HG02943 (cell line): ENCODE measurements around the gene STRADB.
"Not testable (repeated sequence)": the region's sequence is repeated elsewhere in the genome, so short reads cannot be mapped to it uniquely, and the experiment has no call there.

Experiments used
- ATAC-seq: cut with Tn5 transposase; IDR thresholded peaks from one replicate; pipeline ENCODE4 v1.9.1; 2021; ENCODE audit warnings: mild to moderate bottlenecking, low read depth, moderate library complexity; ENCODE audit not compliant: unreplicated experiment

The STRADB gene

DNA sequence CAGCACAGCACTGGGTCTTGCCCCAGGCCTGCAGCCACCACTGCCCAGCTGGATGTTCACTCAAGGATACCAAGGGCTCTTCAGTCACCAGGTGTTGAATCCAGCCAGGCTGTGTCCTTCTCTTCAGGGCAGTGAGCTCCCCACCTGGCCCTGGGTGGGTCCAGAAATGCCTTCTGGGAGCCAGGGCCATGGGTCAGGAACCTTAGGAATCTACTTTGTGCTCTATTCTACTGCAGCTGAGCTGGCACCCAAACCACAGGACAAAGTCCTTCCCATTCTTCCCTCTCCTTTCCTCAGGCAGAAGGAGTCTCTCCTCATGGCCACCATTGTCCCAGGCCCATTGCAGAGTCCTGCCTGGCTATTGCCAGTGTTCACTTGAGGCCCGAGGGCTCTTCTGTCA lies 13.0 kb downstream of the STRADB start:
- ATAC-seq, result no peak

- ATAC-seq, result no peak
Observed at GRCh38 chr2:201465524-201465971, 14.0 kb downstream of the STRADB start.

DNA sequence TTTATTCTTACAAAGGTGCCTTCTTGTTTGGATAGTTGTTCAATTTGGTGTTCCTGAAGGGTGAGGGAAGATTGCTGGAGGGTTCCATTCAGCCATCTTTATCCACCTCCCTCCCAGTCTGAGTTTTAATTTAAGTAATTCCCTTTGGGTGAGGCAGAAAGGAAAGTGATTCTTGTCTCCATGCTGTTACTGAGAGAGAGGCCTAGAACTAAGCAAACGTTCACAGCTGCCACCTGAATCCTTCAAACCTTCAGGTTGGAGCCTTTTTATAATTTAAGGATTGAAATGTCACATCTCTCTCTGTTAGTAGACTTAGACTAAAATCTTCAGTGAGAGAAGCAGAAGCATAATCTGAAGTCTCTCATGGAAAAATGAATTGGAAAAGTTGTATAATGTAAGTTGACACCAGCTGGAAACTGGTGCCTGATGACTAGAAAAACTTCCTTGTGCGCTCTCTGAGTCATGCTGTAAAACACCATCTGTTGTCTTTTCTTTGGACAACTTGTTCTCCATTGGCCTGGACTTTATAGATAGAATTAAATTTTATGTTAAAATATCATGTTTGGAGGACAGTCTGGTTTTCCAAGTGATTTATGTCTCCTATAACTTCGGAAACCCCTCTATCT lies 14.6 kb downstream of the STRADB start:
- ATAC-seq, result no peak

DNA sequence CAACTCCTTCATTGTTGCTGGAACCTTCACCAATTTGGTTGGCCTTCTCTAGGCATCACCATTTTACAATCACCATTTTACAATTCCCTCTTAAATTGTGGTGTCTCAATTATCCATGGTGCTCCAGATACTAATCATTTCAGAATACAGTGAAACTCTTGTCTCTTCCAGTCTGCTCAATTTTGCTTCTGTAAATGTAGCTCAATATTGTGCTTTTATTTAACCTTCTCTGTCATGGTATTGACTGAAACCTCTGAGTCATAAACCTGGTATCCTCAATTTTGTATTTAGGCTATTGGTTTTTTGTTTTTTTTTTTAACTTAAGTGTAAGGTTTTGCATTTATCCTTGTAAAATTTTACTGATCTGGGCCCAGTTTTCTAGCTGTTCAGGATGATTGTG lies 16.1 kb downstream of the STRADB start:
- no peak for ATAC-seq

DNA sequence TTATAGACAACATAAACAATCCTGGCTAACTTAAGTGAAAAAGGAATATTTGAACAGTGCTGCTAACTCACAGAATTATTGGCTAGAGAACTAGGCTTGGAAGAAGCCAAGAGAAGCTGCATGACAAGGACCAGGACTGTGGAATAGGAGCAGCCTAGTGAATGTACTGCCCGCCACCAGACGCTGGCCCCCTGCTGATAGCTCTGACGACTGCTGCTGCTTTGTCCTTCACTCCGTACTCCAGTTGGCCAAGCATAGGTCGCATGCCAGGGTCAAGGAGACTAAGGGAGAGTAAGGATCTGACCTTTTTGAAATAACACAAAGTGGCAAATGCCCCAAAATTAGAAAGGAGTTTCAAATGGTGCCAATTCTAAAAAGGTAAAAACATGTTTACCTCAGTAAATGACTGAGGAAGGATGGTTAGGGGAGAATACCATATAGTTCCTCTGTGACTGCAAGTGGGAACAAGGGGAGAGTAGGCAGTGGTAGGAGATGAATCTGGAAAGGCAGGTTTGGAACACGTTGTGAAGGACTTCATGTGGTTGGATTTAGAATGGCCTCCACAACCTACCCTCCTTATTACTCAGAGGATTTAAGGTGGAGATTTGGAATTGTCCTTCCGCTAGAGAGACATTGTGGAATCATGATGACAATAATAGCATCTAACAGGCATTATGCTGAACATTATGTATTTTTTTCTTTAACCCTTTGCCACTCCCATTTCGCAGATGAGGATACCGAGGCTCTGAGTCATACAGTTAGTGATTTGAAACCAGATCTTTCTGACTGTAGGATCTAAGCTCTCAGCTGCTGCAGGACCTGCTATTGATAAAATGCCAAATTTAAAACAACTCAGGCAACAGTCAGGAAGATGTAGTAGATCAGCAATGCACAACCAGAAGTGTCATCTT lies 19.5 kb downstream of the STRADB start:
- ATAC-seq, result no peak

DNA sequence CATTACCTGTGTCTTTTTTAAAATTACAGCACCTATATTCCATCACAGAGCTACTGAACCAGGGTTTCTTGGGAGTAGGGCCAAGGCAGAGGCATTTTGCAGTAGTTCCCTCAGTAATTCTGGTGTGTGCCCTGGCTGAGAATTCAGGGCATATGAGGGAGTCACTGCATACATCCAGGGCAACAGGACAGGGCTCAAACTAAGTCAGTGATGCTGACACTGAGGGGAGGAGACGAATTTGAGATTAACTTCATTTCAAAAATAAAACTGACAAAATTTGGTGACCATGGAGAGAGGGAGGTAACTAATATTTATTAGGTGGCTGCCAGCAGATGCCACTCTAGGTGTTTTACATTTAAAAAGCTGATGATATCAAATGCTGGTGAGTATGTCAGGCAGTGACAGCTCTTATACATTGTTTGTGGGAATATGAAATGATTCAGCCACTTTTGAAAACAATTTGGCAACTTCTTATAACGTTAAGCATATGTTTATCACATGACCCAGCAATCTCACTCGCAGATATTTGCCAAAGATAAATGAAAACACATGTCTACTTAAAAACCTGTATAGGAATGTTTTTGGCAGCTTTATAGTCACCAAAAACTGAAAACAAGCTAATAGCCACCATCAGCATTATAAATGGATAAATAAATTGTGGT lies 20.3 kb downstream of the STRADB start:
- no peak for ATAC-seq

DNA sequence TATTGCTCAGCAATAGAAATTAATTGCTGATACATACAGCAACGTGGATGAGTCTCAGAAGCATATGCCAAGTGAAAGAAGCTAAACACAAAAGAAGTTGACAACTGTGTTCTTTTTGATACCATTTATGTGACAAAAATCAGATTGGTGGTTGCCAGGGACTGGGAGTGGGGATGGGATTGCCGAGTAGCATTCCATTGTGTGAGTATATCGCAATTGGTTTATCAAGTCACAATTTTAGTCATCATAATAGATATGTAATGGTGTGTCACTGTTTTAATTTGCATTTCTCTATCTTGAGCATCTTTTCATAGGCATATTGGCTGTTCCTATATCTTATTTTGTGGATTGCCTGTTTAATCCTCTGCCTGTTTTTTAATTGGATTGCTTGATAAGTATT lies 20.9 kb downstream of the STRADB start:
- no peak for ATAC-seq

DNA sequence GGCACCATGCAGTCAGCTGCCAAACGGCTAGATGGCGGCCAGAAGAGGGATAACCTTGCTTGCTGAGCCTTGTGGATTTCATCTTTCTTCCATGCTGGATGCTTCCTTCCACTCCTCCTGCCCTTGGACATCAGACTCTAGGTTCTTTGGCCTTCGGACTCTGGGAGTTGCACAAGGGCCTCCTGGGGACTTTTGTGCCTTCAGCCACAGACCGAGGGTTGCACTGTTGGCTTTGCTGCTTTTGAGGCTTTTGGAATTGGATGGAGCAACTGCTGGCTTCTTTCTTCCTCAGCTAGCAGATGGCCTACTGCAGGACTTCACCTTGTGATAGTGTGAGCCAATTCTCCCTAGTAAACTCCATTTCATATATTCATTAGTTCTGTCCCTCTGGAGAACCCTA lies 31.0 kb downstream of the STRADB start:
- ATAC-seq, result no peak

GRCh38 chr2:201483342-201483741 lies 31.8 kb downstream of the STRADB start:
- ATAC-seq, result no peak

DNA sequence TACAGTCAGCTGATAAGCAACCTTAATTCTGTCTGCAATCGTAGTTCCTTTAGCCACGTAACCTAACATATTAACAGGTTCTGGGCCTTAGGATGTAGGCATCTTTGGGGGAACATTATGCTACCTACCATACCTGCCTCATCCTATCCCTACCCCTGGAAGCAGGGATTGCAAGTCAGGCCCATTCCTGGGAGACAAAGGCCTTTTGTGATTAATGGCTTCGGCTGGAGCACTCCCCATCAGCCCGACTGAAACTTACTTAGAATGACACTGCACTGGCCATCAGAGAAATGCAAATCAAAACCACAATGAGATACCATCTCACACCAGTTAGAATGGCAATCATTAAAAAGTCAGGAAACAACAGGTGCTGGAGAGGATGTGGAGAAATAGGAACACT lies 32.2 kb downstream of the STRADB start:
- not testable (repeated sequence) for ATAC-seq

DNA sequence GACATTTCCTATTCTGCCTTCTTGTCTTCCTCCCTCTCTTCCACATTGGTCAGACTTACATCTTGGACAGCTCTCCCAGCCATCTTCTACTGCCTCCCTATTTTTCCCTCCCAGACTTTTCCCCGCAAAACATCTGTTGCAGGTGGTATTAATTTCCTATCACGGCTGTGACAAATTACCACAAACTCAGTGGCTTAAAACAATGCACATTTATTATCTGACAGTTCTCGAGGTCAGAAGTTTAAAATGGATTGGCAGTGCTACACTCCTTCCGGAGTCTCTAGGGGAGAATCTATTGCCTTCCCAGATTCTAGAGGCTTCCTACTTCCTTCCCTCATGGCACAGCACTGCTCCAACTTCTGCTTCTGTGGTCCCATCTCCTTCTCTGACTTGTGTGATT lies 33.3 kb downstream of the STRADB start:
- no peak for ATAC-seq

- ATAC-seq, result no peak
Observed at GRCh38 chr2:201490291-201490690, 38.8 kb downstream of the STRADB start.

DNA sequence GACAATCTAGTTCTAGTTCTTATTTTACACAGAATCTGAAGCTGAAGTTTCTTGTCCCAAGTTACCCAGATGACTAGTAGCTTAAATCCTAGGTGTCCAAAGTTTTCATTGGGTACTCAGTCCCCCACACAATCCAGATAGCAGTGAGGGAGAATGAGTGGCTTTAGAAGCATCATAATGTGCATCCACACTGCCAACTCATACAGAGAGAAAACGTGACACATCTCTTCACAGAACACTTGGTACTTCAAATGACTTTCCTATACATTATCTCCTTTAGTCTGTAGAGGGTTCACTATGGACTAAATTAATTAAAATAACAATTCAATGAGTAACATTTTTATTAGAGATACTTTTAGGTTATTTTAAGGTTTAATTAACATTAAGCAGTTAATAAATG lies 45.2 kb downstream of the STRADB start:
- no peak for ATAC-seq

GRCh38 chr2:201500534-201500933 lies 49.0 kb downstream of the STRADB start:
- no peak for ATAC-seq

DNA sequence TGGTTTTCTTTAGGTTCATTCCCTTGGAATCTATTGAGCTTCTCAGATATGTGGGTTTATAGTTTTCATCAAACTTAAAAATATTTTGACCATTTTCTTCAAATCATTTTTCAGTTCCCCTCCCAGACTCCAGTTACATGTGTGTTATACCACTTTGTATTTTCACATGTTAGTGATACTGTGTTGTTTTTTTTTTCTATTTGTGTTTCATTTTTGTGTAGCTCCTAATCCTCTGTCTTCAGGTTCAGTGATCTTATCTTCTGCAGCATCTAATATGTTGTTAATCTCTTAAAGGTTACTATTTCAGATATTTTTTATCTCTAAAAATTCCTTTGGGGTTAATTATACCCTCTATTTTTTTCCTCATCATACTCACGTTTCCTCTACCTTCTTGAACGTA lies 51.2 kb downstream of the STRADB start:
- ATAC-seq, result no peak

GRCh38 chr2:201507725-201508124 lies 56.2 kb downstream of the STRADB start:
- no peak for ATAC-seq

DNA sequence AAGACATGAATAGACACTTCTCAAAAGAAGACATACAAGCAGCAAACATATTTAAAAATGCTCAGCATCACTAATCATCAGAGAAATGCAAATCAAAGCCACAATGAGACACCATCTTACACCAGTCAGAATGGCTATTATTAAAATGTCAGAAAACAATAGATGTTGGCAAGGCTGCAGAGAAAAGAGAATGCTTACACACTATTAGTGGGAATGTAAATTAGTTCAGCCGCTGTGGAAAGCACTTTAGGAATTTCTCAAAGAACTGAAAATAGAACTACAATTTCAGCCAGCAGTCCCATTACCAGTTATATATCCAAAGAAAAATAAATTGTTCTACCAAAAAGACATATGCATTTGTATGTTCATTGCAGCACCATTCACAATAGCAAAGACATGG lies 61.7 kb downstream of the STRADB start:
- ATAC-seq, result no peak

DNA sequence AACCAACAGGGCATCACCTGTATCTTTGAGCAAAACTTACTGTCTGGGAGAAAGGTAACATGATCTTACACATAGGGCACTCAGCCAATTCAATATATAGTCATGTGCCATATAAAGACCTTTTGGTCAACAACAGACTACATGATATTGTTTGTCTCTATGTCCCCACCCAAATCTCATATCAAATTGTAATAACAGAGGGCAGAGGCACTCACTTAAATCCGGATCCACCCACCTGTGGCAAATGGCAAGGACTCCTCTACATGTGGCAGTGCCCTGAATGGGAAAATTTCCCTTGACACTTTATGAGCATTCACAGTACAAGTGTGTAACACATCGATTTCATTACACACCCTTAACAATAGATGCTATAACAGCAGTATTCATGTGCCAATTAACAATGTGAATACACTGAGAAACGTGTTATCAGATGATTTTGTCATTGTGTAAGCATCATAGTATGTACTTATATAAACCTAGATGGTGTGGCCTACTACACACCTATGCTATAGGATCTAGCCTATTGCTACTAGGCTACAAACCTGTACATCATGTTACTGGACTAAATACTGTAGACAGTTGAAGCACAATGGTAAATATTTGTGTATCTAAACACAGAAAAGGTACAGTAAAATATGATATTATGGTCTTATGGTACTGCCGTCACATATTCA lies 64.2 kb downstream of the STRADB start:
- ATAC-seq, result no peak

GRCh38 chr2:201517094-201517493 lies 65.6 kb downstream of the STRADB start:
- no peak for ATAC-seq

DNA sequence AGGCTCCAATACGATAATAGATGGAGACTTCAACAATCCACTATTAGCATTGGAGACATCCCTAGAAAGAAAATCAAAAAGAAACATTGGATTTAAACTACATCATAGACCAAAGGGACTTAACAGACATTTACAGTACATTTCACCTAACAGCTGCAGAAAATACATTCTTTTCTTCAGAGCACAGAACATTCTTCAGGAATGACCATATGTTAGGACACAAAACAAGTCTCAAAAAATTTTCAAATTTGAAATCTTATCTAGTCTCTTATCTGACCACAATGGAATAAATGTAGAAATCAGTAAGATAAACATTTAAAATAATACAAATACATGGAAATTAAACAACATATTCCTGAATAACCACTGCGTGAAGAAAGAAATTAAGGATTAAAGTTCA lies 68.7 kb downstream of the STRADB start:
- no peak for ATAC-seq

- ATAC-seq, result no peak
Observed at GRCh38 chr2:201522965-201523364, 71.4 kb downstream of the STRADB start.
